Activated CD4-positive, alpha-beta T cell treated with anti-CD3 and anti-CD28 coated beads for 48 hours (primary cell): ENCODE measurements around the gene EML4.

Experiments
- DNase-seq: peaks from one replicate; pipeline ENCODE4 v3.0.0-alpha.2; 2020

EML4 gene

GRCh38 chr2:42197792-42198191, 28.6 kb downstream of the EML4 start:
- DNase-seq, result no peak

GRCh38 chr2:42198466-42198865, 29.3 kb downstream of the EML4 start:
- no peak for DNase-seq

- DNase-seq, result no peak
These were observed 29.8 kb downstream of the EML4 start for GRCh38 chr2:42199002-42199401.

DNA sequence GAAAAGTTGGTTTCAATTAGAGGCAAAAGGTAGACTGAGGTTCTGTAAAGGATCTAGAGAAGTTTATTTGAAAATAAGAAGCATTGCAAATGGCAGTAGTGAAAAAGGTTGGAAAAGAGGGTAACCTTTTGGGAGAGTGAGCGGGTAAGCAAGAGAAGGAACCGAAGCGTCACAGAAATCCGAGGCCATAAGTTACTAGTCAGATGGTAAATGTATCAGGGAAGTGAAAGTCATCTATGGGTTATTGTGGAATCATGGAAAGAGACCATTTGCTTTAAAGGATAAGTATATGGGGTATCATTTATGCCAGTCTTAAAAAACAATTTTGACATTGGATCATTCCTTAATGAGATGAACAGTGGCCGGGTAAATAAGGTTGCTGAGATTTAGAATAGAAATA, 30.5 kb downstream of the EML4 start:
- DNase-seq, result no peak

- DNase-seq, result no peak
These were observed 32.0 kb downstream of the EML4 start for GRCh38 chr2:42200926-42201855.

GRCh38 chr2:42202634-42203008, 33.5 kb downstream of the EML4 start:
- no peak for DNase-seq

- no peak for DNase-seq
These were observed 34.6 kb downstream of the EML4 start for GRCh38 chr2:42203792-42204191.

GRCh38 chr2:42205337-42205736, 36.2 kb downstream of the EML4 start:
- DNase-seq, result no peak

DNA sequence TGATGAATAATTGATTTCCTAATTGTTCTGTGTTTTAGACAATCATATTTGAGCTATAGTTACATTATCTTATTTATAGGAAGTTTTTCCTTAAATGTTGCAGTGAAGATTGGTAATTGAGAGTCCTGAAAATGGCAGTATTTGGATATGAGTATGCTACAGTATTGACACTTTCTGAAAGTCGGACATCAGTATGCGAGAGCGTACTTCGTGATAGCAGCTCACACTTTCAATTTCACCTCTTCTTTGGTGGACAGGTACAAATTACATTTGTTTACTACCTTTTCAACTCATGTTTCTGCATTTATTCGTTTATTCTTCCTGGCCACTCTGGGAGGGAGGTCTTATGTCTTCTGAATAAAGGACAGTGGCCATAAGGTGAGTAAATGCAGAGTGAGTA, 38.7 kb downstream of the EML4 start:
- DNase-seq, result no peak

DNA sequence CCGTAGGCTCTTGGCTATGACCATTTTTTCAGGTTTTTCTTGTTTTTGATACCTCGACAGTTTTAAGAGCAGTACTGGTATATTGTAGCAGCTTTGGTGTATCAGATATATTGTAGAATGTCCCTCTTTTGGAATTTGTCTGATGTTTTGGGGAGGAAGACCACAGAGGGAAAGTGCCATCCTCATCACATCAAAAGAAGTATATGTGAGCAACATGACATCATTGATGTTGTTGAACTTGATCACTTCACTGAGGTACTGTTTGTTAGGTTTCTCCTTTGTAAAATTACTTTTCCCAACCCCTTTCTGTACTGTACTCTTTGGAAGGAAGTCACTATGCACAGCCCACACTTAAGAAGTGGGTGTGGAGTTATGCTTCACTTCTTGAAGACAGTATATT, 41.0 kb downstream of the EML4 start:
- no peak for DNase-seq

DNA sequence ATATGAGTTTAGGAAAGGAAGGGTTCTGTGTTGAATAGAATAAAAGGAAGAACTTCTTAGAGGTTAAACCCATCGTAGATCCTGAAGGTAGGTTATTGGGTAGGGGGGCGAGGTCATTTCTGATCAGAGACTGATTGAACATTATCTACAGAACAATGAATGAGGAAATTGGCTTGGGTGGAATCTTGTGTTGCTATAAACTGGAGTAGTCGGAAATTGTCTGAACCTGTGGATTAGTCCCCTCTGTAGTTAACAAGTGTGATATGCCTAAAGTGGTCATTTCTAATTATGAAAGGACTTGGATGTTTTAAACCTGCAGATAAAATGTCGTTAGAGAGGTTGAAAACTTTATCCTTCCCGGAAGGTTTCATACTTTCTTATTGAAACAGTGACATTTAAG, 42.1 kb downstream of the EML4 start:
- no peak for DNase-seq

DNA sequence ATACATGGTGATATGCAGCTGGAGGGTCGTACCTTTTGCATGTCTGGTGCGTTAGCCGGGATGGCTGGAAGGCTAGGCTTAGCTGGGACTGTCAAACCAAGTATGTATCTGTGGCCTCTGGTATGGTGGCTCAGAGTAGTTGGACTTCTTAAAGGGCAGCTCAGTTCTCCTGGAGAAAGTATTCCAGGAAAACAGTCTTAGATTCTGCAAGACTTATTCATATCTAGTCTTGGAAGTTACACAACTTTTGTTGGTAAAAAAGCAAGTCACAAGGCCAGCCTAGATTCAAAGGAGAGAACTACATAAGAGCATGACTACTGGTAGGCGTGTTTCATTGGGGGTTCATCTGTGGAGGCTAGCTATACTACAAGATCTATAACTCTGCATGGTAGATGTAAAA, 45.5 kb downstream of the EML4 start:
- DNase-seq, result no peak

DNA sequence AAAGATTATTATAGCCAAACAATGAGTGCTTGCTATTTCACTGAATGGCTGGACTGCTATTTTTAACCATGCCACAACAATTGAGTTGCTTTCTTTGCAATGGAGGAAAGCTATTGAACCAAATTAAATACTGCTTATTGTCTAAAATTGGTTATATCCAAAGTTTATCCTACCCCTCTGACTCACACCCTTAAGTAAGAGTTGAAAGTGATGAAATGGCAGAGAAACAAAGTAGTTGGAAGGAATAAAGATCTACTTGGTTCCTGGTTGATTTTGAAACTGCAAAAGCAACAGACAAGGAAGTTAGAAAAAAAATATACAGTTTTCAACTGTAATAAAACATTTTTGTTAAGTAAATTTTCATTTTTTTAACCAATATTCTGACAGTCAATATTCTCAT, 47.5 kb downstream of the EML4 start:
- no peak for DNase-seq

DNA sequence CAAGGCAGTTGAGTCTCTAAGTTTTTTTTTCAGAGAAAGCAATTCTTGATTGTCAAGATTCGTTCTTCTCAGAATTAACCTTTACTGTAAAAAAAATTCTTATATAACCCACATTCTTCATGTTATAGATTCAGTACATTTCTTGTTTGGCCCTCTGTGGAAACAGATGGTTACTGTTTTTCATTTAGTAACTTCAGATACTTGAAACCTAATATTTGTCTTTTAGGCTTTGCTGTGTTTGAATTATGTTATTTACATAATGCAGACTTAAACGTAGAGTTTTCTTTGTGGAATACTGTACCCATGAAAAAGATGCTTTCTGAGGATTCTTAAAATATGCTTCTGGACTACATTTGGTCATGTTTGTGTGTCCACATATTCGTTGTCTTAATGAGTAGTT, 48.2 kb downstream of the EML4 start:
- no peak for DNase-seq

- DNase-seq, result no peak
These were observed 48.8 kb downstream of the EML4 start for GRCh38 chr2:42217914-42218313.

DNA sequence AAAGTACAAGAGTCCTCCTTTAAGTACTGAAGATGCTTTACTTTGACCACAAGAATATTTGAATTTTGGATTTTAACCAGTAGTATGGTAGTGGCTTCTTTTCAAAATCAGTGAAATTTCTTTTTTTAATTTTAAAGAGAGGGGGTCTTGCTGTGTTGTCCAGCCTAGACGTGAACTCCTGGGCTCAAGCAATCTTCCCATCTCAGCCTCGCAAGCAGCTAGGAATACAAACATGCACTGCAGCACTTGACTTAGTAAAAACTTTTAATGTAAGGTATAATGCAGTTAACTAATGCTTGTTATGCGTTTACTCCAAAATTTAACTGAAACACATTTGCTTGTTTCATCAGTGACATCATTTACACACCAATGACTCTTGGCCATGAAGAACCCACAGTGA, 49.6 kb downstream of the EML4 start:
- no peak for DNase-seq

DNA sequence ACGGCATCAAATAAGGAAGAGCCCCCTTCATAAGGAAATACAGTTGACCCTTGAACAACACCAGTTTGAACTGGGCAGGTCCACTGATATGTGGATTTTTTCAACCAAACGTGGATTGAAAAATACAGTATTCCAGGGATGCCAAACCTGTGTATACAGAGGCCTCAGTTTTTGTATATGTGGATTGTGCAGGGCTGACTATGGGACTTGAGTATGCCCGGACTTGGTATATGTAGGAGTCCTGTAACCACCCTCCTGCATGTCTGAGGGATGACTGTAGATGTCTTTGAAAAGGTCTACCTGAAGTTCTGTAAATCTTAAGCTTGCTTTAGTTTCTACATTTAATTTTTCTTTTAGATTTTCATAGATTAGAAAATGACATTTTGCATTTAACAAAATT, 50.0 kb downstream of the EML4 start:
- no peak for DNase-seq

GRCh38 chr2:42220566-42220965, 51.4 kb downstream of the EML4 start:
- no peak for DNase-seq

GRCh38 chr2:42223067-42223854, 54.1 kb downstream of the EML4 start:
- no peak for DNase-seq

DNA sequence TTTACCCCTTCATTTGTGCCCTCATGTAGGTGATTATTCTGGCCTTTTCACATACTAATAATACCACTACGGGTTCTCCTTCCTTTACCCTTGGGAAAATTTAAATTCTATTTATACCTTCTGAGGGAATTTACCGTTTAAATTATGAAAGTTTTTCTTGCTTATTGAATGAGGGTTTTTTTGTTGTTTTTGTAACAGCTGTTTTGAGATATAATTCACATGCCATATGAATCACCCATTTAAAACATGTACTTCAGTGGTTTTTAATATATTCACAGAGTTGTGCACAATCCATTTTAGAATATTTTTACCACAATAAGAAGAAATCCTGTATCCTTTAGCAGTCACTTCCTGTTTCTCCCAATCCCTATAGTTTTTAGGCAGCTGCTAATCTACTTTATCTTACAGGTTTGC, 54.7 kb downstream of the EML4 start:
- DNase-seq, result no peak

DNA sequence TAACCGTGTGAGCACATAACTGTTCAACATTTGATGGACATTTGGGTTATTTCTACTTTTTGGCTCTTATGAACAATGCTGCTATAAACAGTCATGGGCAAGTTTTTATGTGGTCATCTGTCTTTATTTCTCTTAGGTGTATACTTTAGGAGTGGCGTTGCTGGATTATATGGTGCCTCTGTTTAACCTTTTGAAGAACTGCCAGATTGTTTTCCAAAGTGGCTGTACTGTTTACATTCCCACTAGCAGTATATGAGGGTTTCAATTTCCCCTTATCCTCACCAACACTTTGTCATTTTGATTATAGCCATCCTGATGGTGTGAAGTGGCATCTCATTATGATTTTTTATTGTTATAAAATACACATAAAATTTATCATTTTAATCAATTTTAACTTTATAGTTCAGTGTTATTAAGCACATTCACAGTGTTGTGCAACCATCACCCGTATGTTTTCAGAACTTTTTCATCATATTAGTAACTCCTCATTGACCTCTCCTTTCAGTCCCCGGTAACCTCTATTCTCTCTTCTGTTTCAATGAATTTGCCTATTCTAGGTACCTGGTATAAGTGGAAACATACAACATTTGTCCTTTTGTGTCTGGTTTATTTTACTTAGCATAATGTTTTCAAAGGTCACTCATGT, 55.4 kb downstream of the EML4 start:
- no peak for DNase-seq

- DNase-seq, result no peak
These were observed 56.4 kb downstream of the EML4 start for GRCh38 chr2:42225573-42225972.

DNA sequence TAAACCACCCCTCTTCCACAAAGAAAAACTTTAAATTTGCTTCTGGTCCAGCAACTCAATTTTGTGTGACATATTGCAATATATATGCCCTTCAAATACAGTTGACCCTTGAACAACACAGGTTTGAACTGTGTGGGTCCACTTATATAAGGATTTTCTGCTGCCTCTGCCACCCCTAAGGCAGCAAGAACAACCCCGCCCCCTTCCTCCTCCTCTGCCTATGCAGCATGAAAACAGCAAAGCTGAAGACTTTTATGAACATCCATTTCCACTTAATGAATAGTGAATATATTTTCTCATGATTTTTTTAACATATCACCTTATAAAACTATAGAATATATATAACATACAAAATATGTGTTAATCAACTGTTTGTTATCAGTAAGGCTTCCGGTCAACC, 58.3 kb downstream of the EML4 start:
- no peak for DNase-seq

GRCh38 chr2:42228101-42228500, 58.9 kb downstream of the EML4 start:
- no peak for DNase-seq
